KMS-11 (cell line): ENCODE results near the gene PEMT.

Experiments
- H2AFZ ChIP-seq: fragments of 200-600 bp; sonication (generic); 2 replicates; pipeline ENCODE4 v1.6.1; 2016; ENCODE audit warnings: antibody characterized with exemption, mixed run types, low read depth
- H3K27ac ChIP-seq: fragments of 200-600 bp; sonication (generic); 2 replicates; pipeline ENCODE4 v1.6.1; 2016; ENCODE audit warnings: mild to moderate bottlenecking, mixed run types
- H3K27me3 ChIP-seq: fragments of 200-600 bp; sonication (generic); 2 replicates; pipeline ENCODE4 v1.6.1; 2017; ENCODE audit warnings: mild to moderate bottlenecking, low read depth, mixed run types, moderate library complexity; ENCODE audit not compliant: insufficient read depth
- H3K36me3 ChIP-seq: fragments of 200-600 bp; sonication (generic); 2 replicates; pipeline ENCODE4 v1.6.1; 2017; ENCODE audit warnings: mild to moderate bottlenecking, mixed run types; ENCODE audit not compliant: insufficient read depth
- H3K4me1 ChIP-seq: fragments of 200-600 bp; sonication (generic); 2 replicates; pipeline ENCODE4 v1.6.1; 2016; ENCODE audit warnings: mild to moderate bottlenecking, low read depth, mixed run types; ENCODE audit not compliant: poor library complexity, severe bottlenecking
- H3K4me2 ChIP-seq: fragments of 200-600 bp; sonication (generic); 2 replicates; pipeline ENCODE4 v1.7.0; 2016; ENCODE audit warnings: mild to moderate bottlenecking, mixed run types
- H3K4me3 ChIP-seq: fragments of 200-600 bp; sonication (generic); IDR thresholded peaks from 2 replicates; pipeline ENCODE4 v1.6.1; 2017; ENCODE audit warnings: low read depth, low read length, mixed read lengths; ENCODE audit not compliant: insufficient read depth
- H3K79me2 ChIP-seq: fragments of 200-600 bp; sonication (generic); 2 replicates; pipeline ENCODE4 v1.6.1; 2016; ENCODE audit warnings: low read depth, mixed run types; ENCODE audit not compliant: insufficient read depth
- H3K9ac ChIP-seq: fragments of 200-600 bp; sonication (generic); 2 replicates; pipeline ENCODE4 v1.6.1; 2016; ENCODE audit warnings: mild to moderate bottlenecking, mixed run types
- H4K20me1 ChIP-seq: fragments of 200-600 bp; sonication (generic); 2 replicates; pipeline ENCODE4 v1.6.1; 2016; ENCODE audit warnings: mild to moderate bottlenecking, mixed run types; ENCODE audit not compliant: insufficient read depth
- CTCF ChIP-seq: fragments of 200-600 bp; sonication (generic); conservative IDR thresholded peaks from 2 replicates; pipeline ENCODE4 v1.6.1; 2017; ENCODE audit warnings: low read depth, mild to moderate bottlenecking, antibody characterized with exemption, low read length, moderate library complexity, mixed read lengths

Gene PEMT

DNA sequence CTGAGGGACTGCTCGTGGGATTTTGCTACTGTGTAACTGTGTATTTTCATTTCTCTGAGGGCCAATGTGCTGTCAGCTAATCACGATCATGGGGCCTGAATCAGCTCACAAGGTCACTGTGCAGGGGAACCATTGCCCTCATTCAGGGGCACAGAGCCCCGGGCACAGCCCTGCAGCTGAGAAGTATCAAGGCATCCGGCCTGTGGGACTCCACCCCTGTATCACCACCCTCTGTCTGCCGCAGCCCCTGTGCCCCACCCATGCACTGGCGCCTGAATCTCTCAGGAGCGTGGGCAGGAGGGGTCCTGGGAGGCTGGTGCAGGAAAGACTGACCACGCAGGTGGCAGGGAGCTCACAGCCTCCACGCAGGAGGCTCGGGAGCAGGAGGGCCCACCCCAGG, 51.9 kb downstream of the PEMT start:
- H2AFZ ChIP-seq: no peak overlapping the region
- no peak overlapping the region for H3K27ac ChIP-seq
- TF ChIP-seq CTCF: no peak
- no peak overlapping the region for H3K4me3 ChIP-seq
- H3K36me3 ChIP-seq: no peaks in the 10 kb centered on the region
- H3K9ac ChIP-seq: no peak overlapping the region
- no peaks in the 10 kb centered on the region for H3K4me1 ChIP-seq
- no peak overlapping the region for H3K4me2 ChIP-seq
- no peaks in the 10 kb centered on the region for H3K79me2 ChIP-seq
- H4K20me1 ChIP-seq: no peaks in the 10 kb centered on the region
- H3K27me3 ChIP-seq: no peaks in the 10 kb centered on the region

DNA sequence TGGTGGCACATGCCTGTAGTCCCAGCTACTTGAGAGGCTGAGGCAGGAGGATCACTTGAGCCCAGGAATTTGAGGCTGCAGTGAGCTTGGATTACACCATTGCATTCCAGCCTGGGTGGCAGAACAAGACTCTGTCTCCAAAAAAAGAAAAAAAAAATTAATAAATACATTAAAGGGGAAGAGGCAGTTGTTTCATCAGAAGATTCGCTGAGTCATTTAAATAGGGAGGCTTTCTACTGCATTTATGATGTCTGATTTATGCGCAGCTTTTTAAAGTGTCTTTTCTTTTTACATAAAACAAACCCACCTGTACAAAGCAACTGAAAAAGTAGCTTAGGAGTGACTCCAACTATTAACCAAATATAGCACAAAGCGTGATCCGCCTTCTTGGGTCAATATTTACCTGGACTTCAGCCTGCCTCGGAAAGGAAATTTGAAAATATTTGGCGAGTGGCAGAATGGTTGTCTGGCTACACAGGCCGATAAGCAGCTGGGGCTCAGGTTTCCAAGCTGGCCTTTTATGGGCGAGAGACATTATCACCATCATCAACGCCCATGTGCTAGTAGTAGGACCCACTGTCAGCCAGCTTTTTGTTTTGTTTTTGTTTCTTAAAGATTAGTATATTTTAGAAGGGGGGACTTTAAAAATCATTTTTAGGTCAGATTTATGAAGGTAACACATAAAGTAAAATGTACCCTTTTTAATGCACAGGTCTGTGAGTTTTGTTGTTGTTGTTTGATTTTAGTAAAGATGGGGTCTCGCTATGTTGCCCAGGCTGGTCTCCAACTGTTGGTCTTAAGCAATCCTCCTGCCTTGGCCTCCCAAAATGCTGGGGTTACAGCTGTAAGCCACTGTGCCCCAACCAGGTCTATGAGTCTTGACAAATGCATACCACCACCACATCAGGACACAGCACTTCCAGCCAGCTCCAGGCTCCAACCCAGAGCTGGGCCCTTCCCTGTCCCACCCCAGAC, 52.8 kb downstream of the PEMT start:
- Histone ChIP-seq H3K4me1 (no peaks in the 10 kb centered on the region), H3K27me3 (no peaks in the 10 kb centered on the region), H3K9ac (no peak overlapping the region), H3K79me2 (no peaks in the 10 kb centered on the region), H4K20me1 (no peaks in the 10 kb centered on the region), H3K4me3 (no peak overlapping the region), H2AFZ (no peak overlapping the region), H3K36me3 (no peaks in the 10 kb centered on the region), H3K27ac (no peak overlapping the region), H3K4me2 (no peak overlapping the region)
- no peak for TF ChIP-seq CTCF

DNA sequence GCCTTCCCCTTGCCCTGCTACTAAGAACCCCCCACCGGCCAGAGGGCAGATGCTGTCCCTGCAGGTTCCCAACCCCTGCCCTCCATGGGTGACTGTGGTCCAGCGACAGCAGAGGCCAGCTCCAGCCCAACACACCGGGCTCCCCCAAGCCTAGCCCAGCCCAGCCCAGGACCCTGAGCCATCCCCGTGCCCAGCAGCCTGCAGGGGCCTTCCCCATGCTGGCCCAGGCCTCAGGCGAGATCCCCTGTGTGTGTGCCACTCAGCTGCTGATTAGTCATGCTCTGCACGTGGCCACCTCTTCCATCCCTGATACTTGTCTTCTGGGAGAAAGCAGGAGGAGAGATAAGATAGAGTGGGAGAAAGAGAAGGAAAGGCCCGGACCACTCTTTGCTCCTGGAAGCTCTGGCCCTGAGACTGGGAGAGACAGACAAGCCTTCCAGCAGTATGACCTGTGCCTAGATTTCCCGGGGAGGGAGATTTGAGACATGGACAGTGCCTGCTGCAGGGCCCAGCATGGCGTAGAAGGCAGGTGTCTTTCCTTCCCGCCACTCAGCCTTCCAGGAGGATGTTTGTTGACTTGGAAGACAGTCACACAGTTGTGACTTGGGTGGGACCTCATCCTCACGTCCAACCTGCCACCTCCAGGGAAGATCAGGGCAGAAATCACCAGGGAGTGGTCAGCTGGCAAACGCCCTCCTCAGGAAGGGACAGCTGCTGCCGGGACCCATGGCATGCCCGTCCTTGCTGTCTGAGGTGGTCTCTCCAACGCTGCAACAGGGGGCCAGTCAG, 54.0 kb downstream of the PEMT start:
- Histone ChIP-seq H3K27ac (no peak overlapping the region), H3K36me3 (no peaks in the 10 kb centered on the region), H3K27me3 (no peaks in the 10 kb centered on the region), H2AFZ (no peak overlapping the region), H4K20me1 (no peaks in the 10 kb centered on the region), H3K4me2 (no peak overlapping the region), H3K79me2 (no peaks in the 10 kb centered on the region), H3K4me1 (no peaks in the 10 kb centered on the region), H3K9ac (no peak overlapping the region), H3K4me3 (no peak overlapping the region)
- no peak for TF ChIP-seq CTCF

GRCh38 chr17:17536702-17537101, 54.8 kb downstream of the PEMT start:
- no peaks in the 10 kb centered on the region for H3K27me3 ChIP-seq
- H2AFZ ChIP-seq: no peak overlapping the region
- H3K4me3 ChIP-seq: no peak overlapping the region
- H3K9ac ChIP-seq: no peak overlapping the region
- no peak overlapping the region for H3K4me2 ChIP-seq
- H3K27ac ChIP-seq: no peak overlapping the region
- no peaks in the 10 kb centered on the region for H4K20me1 ChIP-seq
- no peak for TF ChIP-seq CTCF
- H3K79me2 ChIP-seq: no peaks in the 10 kb centered on the region
- H3K4me1 ChIP-seq: no peaks in the 10 kb centered on the region
- H3K36me3 ChIP-seq: no peaks in the 10 kb centered on the region
